SK-N-SH (cell line): ENCODE measurements around the gene KIAA1549. TPM values are rescaled to one million over a fixed set of nuclear protein-coding genes. Genes with fewer than 3 reads are reported as not detected.

ENCODE experiments used
- CTCF ChIA-PET: fragments of 300-600, 350-600 bp; formaldehyde crosslinking; extraction: SDS; loops from one replicate; lab custom pipeline; 2021; lab: Yijun Ruan, JAX
- POLR2A ChIA-PET: fragments of 350-600 bp; sonication (Branson Sonifier 250); formaldehyde crosslinking; extraction: SDS; loops from one replicate; lab custom pipeline; 2020; ENCODE audit warnings: antibody characterized with exemption, inconsistent platforms; lab: Yijun Ruan, JAX
- DNase-seq: peaks from one replicate; pipeline ENCODE4 v3.0.0; 2012
- H2AFZ ChIP-seq: fragments of 200-600 bp; sonication (generic); 2 replicates; pipeline ENCODE4 v1.8.1; 2016; ENCODE audit warnings: antibody characterized with exemption, mild to moderate bottlenecking, low read depth
- H3F3A ChIP-seq: fragments of 200-600 bp; sonication (generic); replicated peaks from 2 replicates; pipeline ENCODE3; 2016; ENCODE audit warnings: antibody characterized with exemption, mild to moderate bottlenecking; ENCODE audit not compliant: insufficient read depth
- H3K27ac ChIP-seq, 2 experiments: fragments of 200-500 bp in 1 of 2; fragments of 200-600 bp in 1 of 2; sonication (Bioruptor generic) in 1 of 2; sonication (generic), shearing (Covaris generic) in 1 of 2; 2 replicates each; pipeline versions ENCODE4 v1.5.1 to v1.6.1; 2014 to 2016; ENCODE audit warnings: low read depth in 2 of 2, inconsistent platforms in 1 of 2, low read length in 1 of 2, mild to moderate bottlenecking in 1 of 2, mixed read lengths in 1 of 2
- H3K27me3 ChIP-seq: fragments of 200-600 bp; sonication (generic), shearing (Covaris generic); 2 replicates; pipeline ENCODE4 v1.6.1; 2016; ENCODE audit warnings: mixed run types; ENCODE audit not compliant: insufficient read depth
- H3K36me3 ChIP-seq, 2 experiments: fragments of 200-500 bp in 1 of 2; fragments of 200-600 bp in 1 of 2; sonication (Bioruptor generic) in 1 of 2; sonication (generic) in 1 of 2; replicated peaks in 1 of 2; 2 replicates each; pipeline versions ENCODE3 to v1.5.1; 2014 to 2016; ENCODE audit warnings: low read length in 1 of 2, mild to moderate bottlenecking in 1 of 2; ENCODE audit not compliant: insufficient read depth in 2 of 2, control insufficient read depth in 1 of 2
- H3K4me1 ChIP-seq, 2 experiments: fragments of 200-500 bp in 1 of 2; fragments of 200-600 bp in 1 of 2; sonication (Bioruptor generic) in 1 of 2; sonication (generic), shearing (Covaris generic) in 1 of 2; 2 replicates each; pipeline versions ENCODE4 v1.5.1 to v1.6.1; 2014 to 2016; ENCODE audit warnings: low read depth in 1 of 2, low read length in 1 of 2, mixed run types in 1 of 2; ENCODE audit not compliant: insufficient read depth in 2 of 2, control insufficient read depth in 1 of 2
- H3K4me2 ChIP-seq: fragments of 200-600 bp; sonication (generic), shearing (Covaris generic); 2 replicates; pipeline ENCODE4 v1.6.1; 2017; ENCODE audit warnings: mixed run types
- H3K4me3 ChIP-seq, 2 experiments: fragments of 200-500 bp in 1 of 2; fragments of 200-600 bp in 1 of 2; sonication (Bioruptor generic) in 1 of 2; sonication (generic), shearing (Covaris generic) in 1 of 2; 2 replicates each; pipeline versions ENCODE4 v1.5.1 to v1.8.1; 2014 to 2016; ENCODE audit warnings: low read depth in 2 of 2, inconsistent platforms in 1 of 2, low read length in 1 of 2, mild to moderate bottlenecking in 1 of 2, mixed read lengths in 1 of 2, moderate library complexity in 1 of 2
- H3K79me2 ChIP-seq: fragments of 200-600 bp; sonication (generic); 2 replicates; pipeline ENCODE4 v1.8.1; 2017; ENCODE audit warnings: mild to moderate bottlenecking; ENCODE audit not compliant: insufficient read depth
- H3K9ac ChIP-seq: fragments of 200-600 bp; sonication (generic); 2 replicates; pipeline ENCODE4 v1.6.1; 2017; ENCODE audit warnings: mixed run types
- H3K9me2 ChIP-seq: fragments of 200-600 bp; sonication (generic); 2 replicates; pipeline ENCODE4 v1.6.1; 2017; ENCODE audit warnings: mixed run types
- H3K9me3 ChIP-seq: fragments of 200-600 bp; sonication (generic); 2 replicates; pipeline ENCODE4 v1.6.1; 2017; ENCODE audit warnings: mixed run types, mild to moderate bottlenecking, moderate library complexity
- H4K20me1 ChIP-seq: fragments of 200-600 bp; sonication (generic); 2 replicates; pipeline ENCODE4 v1.6.1; 2017; ENCODE audit warnings: mild to moderate bottlenecking, mixed run types; ENCODE audit not compliant: insufficient read depth
- CHD2 ChIP-seq: fragments of 150-350 bp; IDR thresholded peaks from 2 replicates; pipeline ENCODE4 v1.6.1; 2018; ENCODE audit warnings: low read length; ENCODE audit not compliant: partially characterized antibody
- CTCF ChIP-seq: fragments of 200-600 bp; sonication (generic); IDR thresholded peaks from 2 replicates; pipeline ENCODE4 v1.6.1; 2017; ENCODE audit warnings: antibody characterized with exemption, mild to moderate bottlenecking, moderate library complexity
- ELF1 ChIP-seq: IDR thresholded peaks from 2 replicates; pipeline ENCODE4 v1.4.0; 2012
- EP300 ChIP-seq, 2 experiments: IDR thresholded peaks; 2 replicates each; pipeline versions ENCODE4 v1.4.0 to v1.6.1; 2012; ENCODE audit warnings: borderline replicate concordance in 1 of 2, low read depth in 1 of 2, low read length in 1 of 2
- FOSL2 ChIP-seq: IDR thresholded peaks from 2 replicates; pipeline ENCODE4 v1.4.0; 2012; ENCODE audit warnings: low read depth, mild to moderate bottlenecking, moderate library complexity, borderline replicate concordance
- FOXJ3 ChIP-seq: sonication (generic); formaldehyde crosslinking; IDR thresholded peaks from 2 replicates; pipeline ENCODE4 v1.5.1; 2020; ENCODE audit warnings: mild to moderate bottlenecking, missing genetic modification reagents
- FOXM1 ChIP-seq: IDR thresholded peaks from 2 replicates; pipeline ENCODE4 v1.4.0; 2012; ENCODE audit warnings: low read depth, mild to moderate bottlenecking
- MAX ChIP-seq: IDR thresholded peaks from 2 replicates; pipeline ENCODE4 v1.4.0; 2012; ENCODE audit warnings: low read depth
- NFIC ChIP-seq: IDR thresholded peaks from 2 replicates; pipeline ENCODE4 v1.4.0; 2012; ENCODE audit warnings: borderline replicate concordance
- POLR2AphosphoS5 ChIP-seq: IDR thresholded peaks from 2 replicates; pipeline ENCODE4 v1.6.1; 2012; ENCODE audit warnings: low read depth, low read length
- RAD21 ChIP-seq: IDR thresholded peaks from 2 replicates; pipeline ENCODE4 v1.6.1; 2012; ENCODE audit warnings: mild to moderate bottlenecking, low read length
- RCOR1 ChIP-seq: fragments of 150-350 bp; IDR thresholded peaks from 2 replicates; pipeline ENCODE4 v1.6.1; 2017; ENCODE audit warnings: antibody characterized with exemption, low read length
- REST ChIP-seq: IDR thresholded peaks from 2 replicates; pipeline ENCODE4 v1.6.1; 2012; ENCODE audit warnings: mild to moderate bottlenecking, low read depth, low read length, moderate library complexity
- RXRA ChIP-seq: IDR thresholded peaks from 2 replicates; pipeline ENCODE4 v1.4.0; 2012; ENCODE audit warnings: low read depth, mild to moderate bottlenecking, borderline replicate concordance
- SIN3A ChIP-seq: IDR thresholded peaks from 2 replicates; pipeline ENCODE4 v1.6.1; 2012; ENCODE audit warnings: low read depth, mild to moderate bottlenecking, low read length, moderate library complexity, borderline replicate concordance
- TAF1 ChIP-seq: IDR thresholded peaks from 2 replicates; pipeline ENCODE4 v1.6.1; 2012; ENCODE audit warnings: low read depth, mild to moderate bottlenecking, low read length, moderate library complexity, borderline replicate concordance
- TEAD4 ChIP-seq: IDR thresholded peaks from 2 replicates; pipeline ENCODE4 v1.4.0; 2012; ENCODE audit warnings: mild to moderate bottlenecking, borderline replicate concordance; ENCODE audit not compliant: insufficient read depth
- USF1 ChIP-seq: IDR thresholded peaks from 2 replicates; pipeline ENCODE4 v1.4.0; 2012; ENCODE audit warnings: low read depth, borderline replicate concordance
- WGBS: methylation state at CpG from one replicate; pipeline ENCODE4 v1.1.6; 2017; ENCODE audit warnings: low lambda C conversion rate; 5-methylcytosine and 5-hydroxymethylcytosine counted together
- polyA plus RNA-seq, 3 experiments: library from polyadenylated mRNA; depleted of rRNA; stranded (reverse); fragments of >200 nt; gene quantifications; 2 replicates each; pipeline ENCODE4 v1.2.3, GENCODE V29; 2012

The KIAA1549 gene
- polyA plus RNA-seq, 1 of the 3 experiments (the other 2 are of a cell fraction): 3.6 TPM

GRCh38 chr7:138924501-138925225 lies 56.5 kb downstream of the KIAA1549 start:
- H3K9ac ChIP-seq: no peak overlapping the region
- no peak overlapping the region for H3K4me3 ChIP-seq
- TF ChIP-seq CTCF (no peak), RCOR1 (no peak), EP300 (IDR thresholded peaks at IDR 0.05; ENCODE audit: borderline replicate concordance in 1 of 2, low read depth in 1 of 2, low read length in 1 of 2) (0 out of 4 replicates have a peak, but pooled peaks of 1 of the 2 experiments have one; percentile 14), FOXM1 (no peak), REST (no peak), RAD21 (no peak)
- no peaks in the 10 kb centered on the region for H3K9me3 ChIP-seq
- peaks cover 7% of the 10 kb centered on the region for H3F3A ChIP-seq
- no peaks in the 10 kb centered on the region for H3K27me3 ChIP-seq
- WGBS: 85% methylated on average over 17 of the region's 17 CpGs
- no peaks in the 10 kb centered on the region for H3K9me2 ChIP-seq
- DNase-seq: peak; percentile 58
- no peak overlapping the region for H2AFZ ChIP-seq
- no peak overlapping the region for H3K4me2 ChIP-seq
- H3K36me3 ChIP-seq: no peaks in the 10 kb centered on the region
- peaks cover 4% of the 10 kb centered on the region; the same call in 1 of the 2 replicates for H3K79me2 ChIP-seq
- peak overlapping the region in 1 of 2 experiments; percentile 58; a peak in 2 of 4 replicates for H3K27ac ChIP-seq
- H3K4me1 ChIP-seq: peaks cover 5 to 17% of the 10 kb centered on the region in 2 experiments; a peak in 3 of 4 replicates
- POLR2A ChIA-PET: interaction anchor here (1.3 kb wide), 1 partner anchor 10 kb away, joined by 4 read pairs; no protein-coding TSS in a partner anchor
- H4K20me1 ChIP-seq: no peaks in the 10 kb centered on the region
- CTCF ChIA-PET: interaction anchor here (0.7 to 8.7 kb wide), 9 partner anchors 9 to 150 kb away, joined by 3 to 41 read pairs (median 4); no protein-coding TSS in a partner anchor

- no peak overlapping the region for H2AFZ ChIP-seq
- no peak for DNase-seq
- H4K20me1 ChIP-seq: no peaks in the 10 kb centered on the region
- H3K4me1 ChIP-seq: peaks cover 5 to 17% of the 10 kb centered on the region in 2 experiments; a peak in 3 of 4 replicates
- peaks cover 6% of the 10 kb centered on the region for H3F3A ChIP-seq
- H3K9me3 ChIP-seq: no peaks in the 10 kb centered on the region
- H3K27me3 ChIP-seq: no peaks in the 10 kb centered on the region
- 95% methylated on average over 11 of the region's 11 CpGs for WGBS
- H3K9me2 ChIP-seq: no peaks in the 10 kb centered on the region
- H3K4me2 ChIP-seq: no peak overlapping the region
- no peak overlapping the region for H3K4me3 ChIP-seq
- H3K36me3 ChIP-seq: peaks cover 9 to 27% of the 10 kb centered on the region in 2 experiments
- H3K79me2 ChIP-seq: peaks cover 4% of the 10 kb centered on the region; the same call in 1 of the 2 replicates
- POLR2A ChIA-PET: no interaction called here
- H3K9ac ChIP-seq: no peak overlapping the region
- H3K27ac ChIP-seq: no peak overlapping the region
- CTCF ChIA-PET: interaction anchor here (1.7 to 8.7 kb wide), 3 partner anchors 12 to 35 kb away, joined by 4 to 41 read pairs (median 12); no protein-coding TSS in a partner anchor
- TF ChIP-seq CHD2 (no peak), USF1 (no peak), POLR2AphosphoS5 (no peak), FOXJ3 (CRISPR knock-in tag) (no peak), SIN3A (no peak), EP300 (IDR thresholded peaks at IDR 0.05; ENCODE audit: borderline replicate concordance in 1 of 2, low read depth in 1 of 2, low read length in 1 of 2) (no peak), NFIC (no peak), TAF1 (no peak), ELF1 (no peak), FOSL2 (no peak), RXRA (no peak), TEAD4 (no peak), MAX (no peak)
Observed at GRCh38 chr7:138921277-138921676, 59.9 kb downstream of the KIAA1549 start.
